H9 (cell line): ENCODE results near the gene CCDC9B. TPM values are rescaled to one million over a fixed set of nuclear protein-coding genes. Genes with fewer than 3 reads are reported as not detected.

Source experiments
- DNase-seq: peaks from one replicate; pipeline ENCODE4 v3.0.0-alpha.2; 2017
- H2AFZ ChIP-seq: one replicate; pipeline ENCODE4 v1.6.1; 2013; ENCODE audit warnings: mild to moderate bottlenecking, low read length, control low read depth, moderate library complexity
- H2AK5ac ChIP-seq: 2 replicates; pipeline ENCODE4 v1.6.1; 2013; ENCODE audit warnings: low read length, control low read depth, mixed read lengths; ENCODE audit not compliant: insufficient read length
- H2BK120ac ChIP-seq: one replicate; pipeline ENCODE4 v1.6.1; 2013; ENCODE audit warnings: low read depth, mild to moderate bottlenecking, low read length, control low read depth, inconsistent platforms; ENCODE audit not compliant: poor library complexity, severe bottlenecking
- H2BK12ac ChIP-seq: 2 replicates; pipeline ENCODE4 v1.6.1; 2013; ENCODE audit warnings: low read length, control low read depth, mixed read lengths, low read depth; ENCODE audit not compliant: insufficient read length
- H2BK15ac ChIP-seq: 2 replicates; pipeline ENCODE4 v1.6.1; 2013; ENCODE audit warnings: low read depth, low read length, control low read depth
- H2BK20ac ChIP-seq: one replicate; pipeline ENCODE4 v1.6.1; 2013; ENCODE audit warnings: low read depth, mild to moderate bottlenecking, low read length, control low read depth, inconsistent platforms; ENCODE audit not compliant: poor library complexity, severe bottlenecking
- H2BK5ac ChIP-seq: 2 replicates; pipeline ENCODE4 v1.6.1; 2013; ENCODE audit warnings: low read length, control low read depth, mixed read lengths; ENCODE audit not compliant: insufficient read length
- H3K14ac ChIP-seq: 2 replicates; pipeline ENCODE4 v1.6.1; 2013; ENCODE audit warnings: low read length, control low read depth; ENCODE audit not compliant: insufficient read depth
- H3K18ac ChIP-seq: 2 replicates; pipeline ENCODE4 v1.6.1; 2013; ENCODE audit warnings: low read depth, mild to moderate bottlenecking, mixed read lengths, low read length, control low read depth; ENCODE audit not compliant: insufficient read length
- H3K23ac ChIP-seq: 2 replicates; pipeline ENCODE4 v1.6.1; 2013; ENCODE audit warnings: low read length, control low read depth, mixed read lengths, low read depth; ENCODE audit not compliant: insufficient read length
- H3K23me2 ChIP-seq: 2 replicates; pipeline ENCODE4 v1.6.1; 2013; ENCODE audit warnings: low read depth, mild to moderate bottlenecking, mixed read lengths, low read length, control low read depth; ENCODE audit not compliant: insufficient read length, poor library complexity, severe bottlenecking
- H3K27ac ChIP-seq: 2 replicates; pipeline ENCODE4 v1.5.1; 2013; ENCODE audit warnings: low read length, control low read depth, mixed read lengths, low read depth; ENCODE audit not compliant: insufficient read length
- H3K27me3 ChIP-seq: 2 replicates; pipeline ENCODE4 v1.6.1; 2013; ENCODE audit warnings: low read length, control low read depth, inconsistent platforms; ENCODE audit not compliant: insufficient read depth
- H3K4ac ChIP-seq: 2 replicates; pipeline ENCODE4 v1.6.1; 2013; ENCODE audit warnings: low read depth, mild to moderate bottlenecking, control low read depth, inconsistent platforms, low read length, moderate library complexity
- H3K4me1 ChIP-seq: 2 replicates; pipeline ENCODE4 v1.6.1; 2013; ENCODE audit warnings: low read length, control low read depth, inconsistent platforms; ENCODE audit not compliant: insufficient read depth
- H3K4me2 ChIP-seq: 2 replicates; pipeline ENCODE4 v1.6.1; 2013; ENCODE audit warnings: low read length, control low read depth, mixed read lengths; ENCODE audit not compliant: insufficient read length, insufficient read depth
- H3K56ac ChIP-seq: 2 replicates; pipeline ENCODE4 v1.6.1; 2013; ENCODE audit warnings: low read depth, mild to moderate bottlenecking, mixed read lengths, low read length, control low read depth; ENCODE audit not compliant: insufficient read length
- H3K79me1 ChIP-seq: 2 replicates; pipeline ENCODE4 v1.6.1; 2013; ENCODE audit warnings: low read depth, mild to moderate bottlenecking, moderate library complexity, low read length, control low read depth, inconsistent platforms; ENCODE audit not compliant: insufficient read depth, poor library complexity, severe bottlenecking
- H3K79me2 ChIP-seq: 2 replicates; pipeline ENCODE4 v1.6.1; 2013; ENCODE audit warnings: low read length, control low read depth, inconsistent platforms; ENCODE audit not compliant: insufficient read depth
- H3K9ac ChIP-seq: 2 replicates; pipeline ENCODE4 v1.6.1; 2013; ENCODE audit warnings: low read length, control low read depth, mixed read lengths; ENCODE audit not compliant: insufficient read length; ENCODE audit errors: extremely low read depth
- H3K9me3 ChIP-seq: one replicate; pipeline ENCODE4 v1.6.1; 2013; ENCODE audit warnings: low read depth, low read length, inconsistent platforms; ENCODE audit not compliant: control insufficient read depth
- H3T11ph ChIP-seq: one replicate; pipeline ENCODE4 v1.6.1; 2013; ENCODE audit warnings: mild to moderate bottlenecking, low read length, control low read depth, inconsistent platforms
- H4K20me1 ChIP-seq: one replicate; pipeline ENCODE4 v1.6.1; 2013; ENCODE audit not compliant: control insufficient read depth, insufficient read length, insufficient read depth
- H4K5ac ChIP-seq: 2 replicates; pipeline ENCODE4 v1.6.1; 2013; ENCODE audit warnings: low read depth, mild to moderate bottlenecking, mixed read lengths, low read length, control low read depth; ENCODE audit not compliant: insufficient read length
- H4K8ac ChIP-seq: replicated peaks from 2 replicates; pipeline ENCODE4 v1.6.1; 2013; ENCODE audit warnings: low read length, control low read depth, mixed read lengths, low read depth; ENCODE audit not compliant: insufficient read length
- H4K91ac ChIP-seq: 2 replicates; pipeline ENCODE4 v1.6.1; 2013; ENCODE audit warnings: low read depth, mild to moderate bottlenecking, moderate library complexity, mixed read lengths, low read length, control low read depth; ENCODE audit not compliant: insufficient read length
- H3K27ac Mint-ChIP-seq, 3 experiments: 2 replicates in 2 of 3; 3 replicates in 1 of 3; pipeline ENCODE4 v1.8.0; 2020 to 2021; ENCODE audit warnings: mixed read lengths in 3 of 3, mild to moderate bottlenecking in 1 of 3, moderate library complexity in 1 of 3
- H3K27me3 Mint-ChIP-seq: 2 replicates; pipeline ENCODE4 v1.8.0; 2021; ENCODE audit warnings: low read depth, mild to moderate bottlenecking, moderate library complexity, mixed read lengths
- H3K36me3 Mint-ChIP-seq, 3 experiments: 2 replicates in 2 of 3; 3 replicates in 1 of 3; pipeline ENCODE4 v1.8.0; 2020 to 2021; ENCODE audit warnings: low read depth in 3 of 3, mixed read lengths in 3 of 3; ENCODE audit not compliant: insufficient read depth in 1 of 3
- H3K4me1 Mint-ChIP-seq, 2 experiments: 2 replicates each; pipeline ENCODE4 v1.8.0; 2020; ENCODE audit warnings: mixed read lengths in 2 of 2
- H3K4me3 Mint-ChIP-seq, 2 experiments: 2 replicates in 1 of 2; 3 replicates in 1 of 2; pipeline ENCODE4 v1.8.0; 2020 to 2021; ENCODE audit warnings: mild to moderate bottlenecking in 2 of 2, mixed read lengths in 2 of 2, moderate library complexity in 1 of 2
- H3K9me3 Mint-ChIP-seq, 2 experiments: 2 replicates in 1 of 2; 3 replicates in 1 of 2; pipeline ENCODE4 v1.8.0; 2020; ENCODE audit warnings: mild to moderate bottlenecking in 2 of 2, mixed read lengths in 2 of 2, moderate library complexity in 1 of 2
- WGBS: extraction: QIAGEN DNeasy Blood & Tissue Kit; methylation state at CpG from one replicate; pipeline ENCODE4 v1.1.7; 2013; ENCODE audit warnings: missing lambda C conversion rate, low lambda C conversion rate, mixed read lengths; ENCODE audit not compliant: insufficient read length; ENCODE audit errors: extremely low coverage; 5-methylcytosine and 5-hydroxymethylcytosine counted together
- total RNA-seq: library from RNA; stranded (reverse); gene quantifications from 2 replicates; pipeline ENCODE4 v1.2.1, GENCODE V29; 2021
- TF ChIP-seq, protein P1 (sequence below): fragments of 200-600 bp; sonication (generic); conservative IDR thresholded peaks from 3 replicates; pipeline ENCODE4 v1.8.0; 2021; ENCODE audit warnings: antibody characterized with exemption, mild to moderate bottlenecking

CCDC9B gene
- total RNA-seq, 1 experiment from 2014 or later, result 0.48 TPM

DNA sequence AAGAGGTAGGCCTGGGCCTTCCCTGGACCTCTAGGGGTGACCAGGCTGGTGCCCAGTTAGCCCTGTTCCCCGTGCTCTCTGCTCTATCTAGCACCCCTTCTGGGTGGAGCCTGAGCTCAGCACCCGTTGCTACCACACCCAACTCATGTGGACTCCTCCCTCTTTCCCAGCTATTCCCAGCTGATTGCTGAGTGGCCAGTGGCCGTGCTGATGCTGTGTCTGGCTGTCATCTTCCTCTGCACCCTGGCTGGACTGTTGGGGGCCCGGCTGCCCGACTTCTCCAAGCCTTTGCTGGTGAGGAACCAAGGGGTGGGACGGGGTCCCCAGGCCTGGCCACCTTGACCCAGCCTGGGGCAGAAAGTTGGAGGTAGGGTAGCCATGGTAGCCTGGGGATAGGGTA lies 23.5 kb upstream of the CCDC9B start:
- Histone ChIP-seq H3K14ac (no peak overlapping the region), H3K9ac (no peak overlapping the region), H2AFZ (no peak overlapping the region), H3K23ac (no peak overlapping the region), H3K4me2 (no peak overlapping the region), H3K27me3 (no peaks in the 10 kb centered on the region; the same call in none of the 2 replicates), H2BK5ac (no peak overlapping the region), H3K79me1 (no peaks in the 10 kb centered on the region), H2AK5ac (no peak overlapping the region), H3K27ac (no peak overlapping the region), H2BK120ac (no peak overlapping the region), H3K4ac (no peak overlapping the region), H4K20me1 (no peaks in the 10 kb centered on the region), H2BK12ac (no peak overlapping the region), H4K91ac (no peak overlapping the region), H4K5ac (no peak overlapping the region), H3K79me2 (no peaks in the 10 kb centered on the region), H3K4me1 (no peaks in the 10 kb centered on the region), H2BK15ac (no peak overlapping the region), H3T11ph (no peak overlapping the region), H4K8ac (no peak overlapping the region), H3K23me2 (no peaks in the 10 kb centered on the region), H3K9me3 (no peaks in the 10 kb centered on the region), H2BK20ac (no peak overlapping the region), H3K18ac (no peak overlapping the region), H3K56ac (no peak overlapping the region)
- peaks cover 64% of the 10 kb centered on the region for H3K27me3 Mint-ChIP-seq
- H3K4me1 Mint-ChIP-seq, result peaks cover 5 to 13% of the 10 kb centered on the region in 2 experiments
- DNase-seq, result no peak
- no peak overlapping the region for H3K4me3 Mint-ChIP-seq
- no peak overlapping the region for H3K27ac Mint-ChIP-seq
- TF ChIP-seq, protein P1, sequence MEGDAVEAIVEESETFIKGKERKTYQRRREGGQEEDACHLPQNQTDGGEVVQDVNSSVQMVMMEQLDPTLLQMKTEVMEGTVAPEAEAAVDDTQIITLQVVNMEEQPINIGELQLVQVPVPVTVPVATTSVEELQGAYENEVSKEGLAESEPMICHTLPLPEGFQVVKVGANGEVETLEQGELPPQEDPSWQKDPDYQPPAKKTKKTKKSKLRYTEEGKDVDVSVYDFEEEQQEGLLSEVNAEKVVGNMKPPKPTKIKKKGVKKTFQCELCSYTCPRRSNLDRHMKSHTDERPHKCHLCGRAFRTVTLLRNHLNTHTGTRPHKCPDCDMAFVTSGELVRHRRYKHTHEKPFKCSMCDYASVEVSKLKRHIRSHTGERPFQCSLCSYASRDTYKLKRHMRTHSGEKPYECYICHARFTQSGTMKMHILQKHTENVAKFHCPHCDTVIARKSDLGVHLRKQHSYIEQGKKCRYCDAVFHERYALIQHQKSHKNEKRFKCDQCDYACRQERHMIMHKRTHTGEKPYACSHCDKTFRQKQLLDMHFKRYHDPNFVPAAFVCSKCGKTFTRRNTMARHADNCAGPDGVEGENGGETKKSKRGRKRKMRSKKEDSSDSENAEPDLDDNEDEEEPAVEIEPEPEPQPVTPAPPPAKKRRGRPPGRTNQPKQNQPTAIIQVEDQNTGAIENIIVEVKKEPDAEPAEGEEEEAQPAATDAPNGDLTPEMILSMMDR, result no peak
- H3K9me3 Mint-ChIP-seq, result peaks cover 0 to 2% of the 10 kb centered on the region in 2 experiments; a peak in 1 of 5 replicates
- no CpG with 5 or more reads among the region's 6 CpGs for WGBS
- H3K36me3 Mint-ChIP-seq, result no peaks in the 10 kb centered on the region
